NT2/D1 (cell line): Measurements from ENCODE around the gene ARHGAP12.

ENCODE experiments used
- YY1 ChIP-seq: IDR thresholded peaks from 2 replicates; pipeline ENCODE4 v1.6.1; 2011; ENCODE audit not compliant: insufficient read length, insufficient read depth
- ZNF274 ChIP-seq: IDR thresholded peaks from 2 replicates; pipeline ENCODE4 v1.6.1; 2011; ENCODE audit warnings: mild to moderate bottlenecking, low read depth, low read length

DNA sequence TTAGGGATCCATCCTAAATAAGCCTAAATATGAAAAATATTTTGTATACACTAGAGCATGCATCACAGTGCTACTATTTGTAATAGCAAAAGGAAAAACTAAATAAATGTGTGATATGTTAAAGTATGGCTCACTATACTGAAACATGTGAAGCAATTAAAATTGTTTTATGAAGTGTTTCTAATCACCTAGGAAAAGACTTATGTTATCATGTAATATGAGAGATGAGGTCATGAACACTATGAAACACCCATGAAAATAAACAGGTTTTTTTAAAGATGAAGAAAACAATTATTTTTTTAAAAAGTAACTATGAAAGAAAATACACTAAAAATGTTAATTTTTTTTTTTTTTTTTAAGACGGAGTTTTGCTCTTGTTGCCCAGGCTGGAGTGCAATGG lies 16.8 kb upstream of the ARHGAP12 start:
- TF ChIP-seq YY1: no peak
- TF ChIP-seq ZNF274: no peak
